ENCODE data around the gene TSHZ1.
"Not testable (repeated sequence)": the region's sequence is repeated elsewhere in the genome, so short reads cannot be mapped to it uniquely, and the experiment has no call there.

The TSHZ1 gene

DNA sequence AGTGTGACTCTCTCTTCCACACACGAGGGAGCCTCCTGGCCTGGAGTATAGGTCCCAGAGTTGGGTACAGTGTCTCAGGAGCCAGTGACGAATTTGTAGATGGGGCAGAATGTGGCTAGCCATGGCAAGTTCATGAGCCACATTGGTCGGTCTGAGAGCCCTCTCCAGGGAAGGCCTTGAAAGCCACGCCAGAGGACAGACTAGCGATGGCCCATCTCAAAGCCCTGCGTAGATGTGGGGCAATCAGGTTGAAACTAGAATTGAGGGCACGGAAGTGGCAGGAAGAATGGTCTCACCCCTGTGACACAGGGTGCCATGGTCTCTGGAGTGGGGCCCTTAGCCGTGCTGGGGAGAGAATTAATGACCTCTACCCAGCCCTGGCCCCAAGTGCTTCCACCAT lies 106.2 kb downstream of the TSHZ1 start:
- Histone ChIP-seq H3K9me3 (ENCODE audit: control insufficient read depth, low read depth, low read length) (no peaks in the 10 kb centered on the region), H3K4me1 (ENCODE audit: control insufficient read depth, low read depth, low read length) (no peaks in the 10 kb centered on the region), H3K36me3 (ENCODE audit: control insufficient read depth, low read depth, low read length) (no peaks in the 10 kb centered on the region), H3K27me3 (ENCODE audit: control insufficient read depth, insufficient read depth, low read length) (no peaks in the 10 kb centered on the region), H3K4me3 (ENCODE audit: low read length) (no peak overlapping the region), H3K9ac (ENCODE audit: low read length) (no peak overlapping the region), H3K27ac (ENCODE audit: low read length) (no peak overlapping the region)

DNA sequence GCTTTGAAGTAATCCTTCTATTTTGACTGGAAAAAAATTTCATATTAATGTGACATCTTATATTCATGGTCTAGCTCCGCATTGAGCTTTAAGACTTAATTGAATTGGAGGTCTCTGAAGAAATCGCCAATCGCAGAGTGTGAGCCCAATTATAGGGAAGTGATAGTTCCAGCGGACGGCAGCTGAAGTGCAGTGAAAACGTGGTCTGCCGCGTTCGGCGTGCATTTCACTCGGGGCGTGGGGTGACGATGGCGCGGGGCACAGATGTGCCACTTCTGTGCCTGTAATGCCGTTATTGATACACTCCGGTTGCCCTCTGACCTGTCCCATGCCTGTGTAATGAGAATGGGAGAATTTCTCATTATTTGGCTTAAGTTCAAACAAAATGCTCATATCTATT lies 106.7 kb downstream of the TSHZ1 start:
- Histone ChIP-seq H3K4me1 (ENCODE audit: control insufficient read depth, low read depth, low read length) (no peaks in the 10 kb centered on the region), H3K4me3 (ENCODE audit: low read length) (no peak overlapping the region), H3K9me3 (ENCODE audit: control insufficient read depth, low read depth, low read length) (no peaks in the 10 kb centered on the region), H3K27me3 (ENCODE audit: control insufficient read depth, insufficient read depth, low read length) (no peaks in the 10 kb centered on the region), H3K9ac (ENCODE audit: low read length) (no peak overlapping the region), H3K36me3 (ENCODE audit: control insufficient read depth, low read depth, low read length) (no peaks in the 10 kb centered on the region), H3K27ac (ENCODE audit: low read length) (no peak overlapping the region)

DNA sequence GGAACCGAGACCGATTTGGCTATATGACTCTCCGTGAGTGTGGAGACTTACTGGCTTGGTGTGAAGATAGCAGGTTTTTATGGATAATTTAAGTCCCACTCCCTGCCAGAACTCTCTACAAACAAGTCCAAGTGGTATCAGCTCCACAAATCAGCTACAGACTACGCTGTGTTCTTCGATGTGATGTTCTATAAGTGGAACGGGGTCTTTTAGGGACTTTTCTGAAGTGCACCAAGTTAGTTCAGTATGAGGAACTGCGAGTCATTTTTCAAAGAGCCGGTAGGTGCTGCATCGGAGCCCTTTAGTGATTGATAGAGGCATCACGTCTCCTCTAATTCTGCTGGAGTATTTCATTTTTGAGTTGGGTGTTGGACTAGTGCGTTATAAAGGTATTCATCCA lies 107.1 kb downstream of the TSHZ1 start:
- H3K4me3 ChIP-seq (ENCODE audit: low read length) = no peak overlapping the region
- H3K36me3 ChIP-seq (ENCODE audit: control insufficient read depth, low read depth, low read length) = no peaks in the 10 kb centered on the region
- no peak overlapping the region for H3K27ac ChIP-seq (ENCODE audit: low read length)

DNA sequence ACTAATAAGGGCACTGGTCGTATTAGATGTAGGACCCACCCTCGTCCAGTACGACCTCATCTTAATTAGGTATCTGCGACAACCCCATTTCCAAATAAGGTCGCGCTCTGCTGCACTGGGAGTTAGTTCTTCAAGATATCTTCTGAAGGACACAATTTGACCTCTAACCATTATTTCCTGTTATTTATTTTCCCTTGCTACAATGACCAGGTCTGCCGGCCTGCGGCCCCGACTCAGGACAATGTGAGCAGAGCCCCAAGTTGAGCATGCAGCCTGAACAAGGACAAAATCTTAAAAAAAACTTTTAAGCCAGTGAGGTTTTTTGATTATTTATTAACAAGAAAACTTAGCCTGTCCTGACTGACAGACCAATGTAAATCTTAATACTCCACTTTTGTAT lies 109.3 kb downstream of the TSHZ1 start:
- no peak overlapping the region for H3K27ac ChIP-seq (ENCODE audit: low read length)
- no peaks in the 10 kb centered on the region for H3K9me3 ChIP-seq (ENCODE audit: control insufficient read depth, low read depth, low read length)
- H3K4me1 ChIP-seq (ENCODE audit: control insufficient read depth, low read depth, low read length) = no peaks in the 10 kb centered on the region
- no peak overlapping the region for H3K9ac ChIP-seq (ENCODE audit: low read length)
- H3K27me3 ChIP-seq (ENCODE audit: control insufficient read depth, insufficient read depth, low read length) = no peaks in the 10 kb centered on the region
- H3K4me3 ChIP-seq (ENCODE audit: low read length) = no peak overlapping the region
- H3K36me3 ChIP-seq (ENCODE audit: control insufficient read depth, low read depth, low read length) = no peaks in the 10 kb centered on the region

More for the DNA sequence above, 107.1 kb downstream of the TSHZ1 start:
- Histone ChIP-seq H3K9me3 (ENCODE audit: control insufficient read depth, low read depth, low read length) (no peaks in the 10 kb centered on the region), H3K4me1 (ENCODE audit: control insufficient read depth, low read depth, low read length) (no peaks in the 10 kb centered on the region), H3K27me3 (ENCODE audit: control insufficient read depth, insufficient read depth, low read length) (no peaks in the 10 kb centered on the region), H3K9ac (ENCODE audit: low read length) (no peak overlapping the region)

DNA sequence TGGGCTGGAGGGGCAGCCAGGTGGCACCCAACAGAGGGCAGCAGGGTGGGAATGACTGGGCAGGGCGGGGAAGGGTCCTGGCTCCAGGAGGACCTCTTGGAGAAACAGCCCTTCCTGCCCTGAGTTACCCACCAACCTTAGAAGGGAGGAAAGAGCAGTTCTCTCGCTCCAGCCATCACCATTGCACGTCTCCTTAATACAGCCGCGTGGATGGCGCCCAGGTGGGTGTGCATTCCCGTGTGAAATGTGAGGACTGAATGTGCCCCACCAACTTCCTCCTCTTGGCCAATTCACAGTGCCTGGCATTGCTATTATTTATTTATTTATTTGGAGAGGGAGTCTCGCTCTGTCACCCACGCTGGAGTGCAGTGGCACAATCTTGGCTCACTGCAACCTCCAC lies 109.9 kb downstream of the TSHZ1 start:
- no peaks in the 10 kb centered on the region for H3K4me1 ChIP-seq (ENCODE audit: control insufficient read depth, low read depth, low read length)
- no peaks in the 10 kb centered on the region for H3K9me3 ChIP-seq (ENCODE audit: control insufficient read depth, low read depth, low read length)
- no peak overlapping the region for H3K27ac ChIP-seq (ENCODE audit: low read length)
- H3K4me3 ChIP-seq (ENCODE audit: low read length) = no peak overlapping the region
- H3K36me3 ChIP-seq (ENCODE audit: control insufficient read depth, low read depth, low read length) = no peaks in the 10 kb centered on the region
- no peak overlapping the region for H3K9ac ChIP-seq (ENCODE audit: low read length)
- no peaks in the 10 kb centered on the region for H3K27me3 ChIP-seq (ENCODE audit: control insufficient read depth, insufficient read depth, low read length)

DNA sequence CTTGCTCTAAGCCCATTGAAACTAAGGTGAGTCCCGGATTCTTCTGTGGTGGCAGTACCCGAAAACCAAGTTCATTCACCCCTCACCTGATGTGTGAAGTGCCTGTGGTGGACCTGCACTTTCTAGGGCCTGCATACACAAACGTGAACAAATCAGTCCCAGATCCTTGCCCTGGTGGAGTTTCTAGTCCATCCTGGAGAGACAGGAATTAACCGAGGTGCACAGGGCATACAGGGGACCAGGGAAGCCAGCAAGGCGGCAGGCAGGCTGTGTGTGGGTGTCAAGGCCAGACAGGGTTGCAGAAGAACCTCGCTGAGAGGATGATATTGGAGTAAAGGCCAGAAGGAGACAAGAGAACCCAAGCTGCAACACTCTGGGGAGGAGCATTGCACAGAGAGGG lies 110.8 kb downstream of the TSHZ1 start:
- Histone ChIP-seq H3K4me3 (ENCODE audit: low read length) (no peak overlapping the region), H3K27ac (ENCODE audit: low read length) (no peak overlapping the region), H3K36me3 (ENCODE audit: control insufficient read depth, low read depth, low read length) (no peaks in the 10 kb centered on the region), H3K27me3 (ENCODE audit: control insufficient read depth, insufficient read depth, low read length) (no peaks in the 10 kb centered on the region), H3K4me1 (ENCODE audit: control insufficient read depth, low read depth, low read length) (no peaks in the 10 kb centered on the region), H3K9me3 (ENCODE audit: control insufficient read depth, low read depth, low read length) (peaks cover 2% of the 10 kb centered on the region), H3K9ac (ENCODE audit: low read length) (no peak overlapping the region)

DNA sequence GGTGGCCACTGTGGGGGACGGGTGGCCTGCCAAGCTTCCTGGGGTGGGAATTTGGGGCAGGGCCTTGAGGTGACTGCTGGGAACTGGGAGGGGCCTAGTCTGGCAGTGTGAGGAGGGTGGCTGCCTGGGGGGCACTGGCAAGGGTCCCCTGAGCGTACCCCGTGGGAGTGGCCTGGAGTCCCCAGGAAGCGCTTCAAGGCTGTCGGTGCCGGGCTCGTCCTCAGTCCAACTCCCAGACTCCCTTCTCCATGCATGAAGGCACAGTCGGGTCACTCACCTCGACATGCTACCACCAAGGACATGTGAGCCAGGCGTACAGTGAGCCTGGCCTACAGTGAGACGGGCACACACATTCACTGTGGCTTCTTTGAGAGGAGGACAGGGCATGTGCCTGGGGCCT lies 111.6 kb downstream of the TSHZ1 start:
- H3K4me1 ChIP-seq (ENCODE audit: control insufficient read depth, low read depth, low read length) = no peaks in the 10 kb centered on the region
- peaks cover 9% of the 10 kb centered on the region for H3K9me3 ChIP-seq (ENCODE audit: control insufficient read depth, low read depth, low read length)
- H3K4me3 ChIP-seq (ENCODE audit: low read length) = no peak overlapping the region
- H3K27me3 ChIP-seq (ENCODE audit: control insufficient read depth, insufficient read depth, low read length) = no peaks in the 10 kb centered on the region
- H3K9ac ChIP-seq (ENCODE audit: low read length) = no peak overlapping the region
- no peaks in the 10 kb centered on the region for H3K36me3 ChIP-seq (ENCODE audit: control insufficient read depth, low read depth, low read length)
- H3K27ac ChIP-seq (ENCODE audit: low read length) = no peak overlapping the region

DNA sequence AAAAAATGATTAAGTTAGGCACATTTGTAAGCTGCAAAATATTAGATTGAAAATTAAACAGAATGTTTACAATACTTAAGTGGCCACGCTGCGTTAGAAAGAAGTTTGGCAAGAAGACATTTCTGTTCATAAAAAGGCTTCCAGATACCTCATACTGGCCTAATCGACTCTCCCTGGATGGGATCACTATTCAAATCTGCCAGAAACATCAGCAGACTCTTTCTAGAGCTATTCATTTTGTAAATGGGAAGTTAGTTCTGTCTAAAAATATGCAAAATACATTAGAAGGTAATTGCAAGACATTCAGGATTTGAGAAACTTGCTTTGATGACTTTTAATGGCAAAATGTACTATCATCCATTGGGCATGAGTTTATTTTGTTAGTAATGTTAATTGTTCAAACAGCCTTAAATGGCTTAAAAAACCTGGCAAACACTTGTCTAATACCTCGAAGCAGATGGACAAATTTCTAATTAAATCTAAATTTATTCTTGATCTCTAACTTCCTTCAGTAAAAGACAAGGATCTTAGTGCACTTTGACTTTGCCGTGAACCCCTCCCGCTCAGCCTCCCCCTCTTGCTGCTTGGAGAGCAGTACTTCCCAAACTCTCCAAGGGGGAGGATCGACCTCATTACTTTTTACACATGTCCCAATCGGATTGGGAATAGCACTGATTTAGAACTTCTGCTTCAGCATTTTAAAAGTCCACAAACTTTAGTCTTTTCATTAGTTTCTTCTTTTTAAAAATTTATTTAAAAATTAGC lies 113.4 kb downstream of the TSHZ1 start:
- H3K27me3 ChIP-seq (ENCODE audit: control insufficient read depth, insufficient read depth, low read length) = no peaks in the 10 kb centered on the region
- H3K36me3 ChIP-seq (ENCODE audit: control insufficient read depth, low read depth, low read length) = no peaks in the 10 kb centered on the region
- H3K4me1 ChIP-seq (ENCODE audit: control insufficient read depth, low read depth, low read length) = no peaks in the 10 kb centered on the region
- H3K4me3 ChIP-seq (ENCODE audit: low read length) = no peak overlapping the region
- H3K9ac ChIP-seq (ENCODE audit: low read length) = no peak overlapping the region
- H3K27ac ChIP-seq (ENCODE audit: low read length) = no peak overlapping the region
- H3K9me3 ChIP-seq (ENCODE audit: control insufficient read depth, low read depth, low read length) = peaks cover 19% of the 10 kb centered on the region

DNA sequence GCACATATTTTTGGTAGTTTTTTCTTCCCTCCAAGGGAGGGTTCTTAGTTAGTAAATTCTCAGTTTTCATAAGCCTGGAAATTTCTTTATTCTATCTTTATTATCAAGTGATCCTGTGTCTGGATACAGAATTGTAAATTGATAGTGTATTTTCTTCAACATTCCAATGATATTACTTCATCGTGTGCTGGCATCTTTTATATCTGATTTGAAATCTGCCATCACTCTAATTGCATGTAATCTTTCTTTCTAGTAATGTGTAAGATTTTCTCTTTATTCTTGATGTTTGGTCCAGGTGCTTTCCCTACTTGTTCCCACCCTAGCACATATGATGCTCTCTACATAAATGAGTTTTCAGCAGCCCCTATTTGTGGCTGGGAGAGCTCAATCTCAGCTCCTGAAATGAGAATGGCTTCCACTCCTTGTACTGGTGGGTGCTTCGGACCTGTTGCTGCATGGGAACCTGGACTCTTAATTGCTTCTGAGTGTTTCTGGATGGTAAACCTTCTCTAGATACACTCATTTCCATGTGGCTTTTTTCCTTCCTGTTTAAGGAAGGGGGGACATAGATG lies 114.2 kb downstream of the TSHZ1 start:
- H3K9me3 ChIP-seq (ENCODE audit: control insufficient read depth, low read depth, low read length) = peaks cover 19% of the 10 kb centered on the region
- no peak overlapping the region for H3K4me3 ChIP-seq (ENCODE audit: low read length)
- H3K9ac ChIP-seq (ENCODE audit: low read length) = no peak overlapping the region
- no peak overlapping the region for H3K27ac ChIP-seq (ENCODE audit: low read length)
- no peaks in the 10 kb centered on the region for H3K4me1 ChIP-seq (ENCODE audit: control insufficient read depth, low read depth, low read length)
- H3K27me3 ChIP-seq (ENCODE audit: control insufficient read depth, insufficient read depth, low read length) = no peaks in the 10 kb centered on the region
- H3K36me3 ChIP-seq (ENCODE audit: control insufficient read depth, low read depth, low read length) = no peaks in the 10 kb centered on the region

DNA sequence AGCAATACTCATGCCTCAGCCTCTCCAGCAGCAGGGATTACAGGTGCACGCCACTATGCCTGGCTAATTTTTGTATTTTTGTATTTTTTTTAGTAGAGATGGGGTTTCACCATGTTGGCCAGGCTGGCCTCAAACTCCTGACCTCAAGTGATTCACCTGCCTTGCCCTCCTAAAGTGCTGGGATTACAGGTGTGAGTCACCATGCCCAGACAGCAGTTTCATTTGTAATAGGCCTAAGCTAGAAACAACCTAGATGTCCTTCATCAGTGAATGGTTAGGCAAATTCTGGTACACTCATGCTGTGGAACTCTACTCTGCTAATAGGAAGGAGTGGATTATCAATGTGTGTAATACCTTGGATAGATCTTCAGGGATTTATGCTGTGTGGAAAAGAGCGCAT lies 119.2 kb downstream of the TSHZ1 start:
- peaks cover 19% of the 10 kb centered on the region for H3K9me3 ChIP-seq (ENCODE audit: control insufficient read depth, low read depth, low read length)
- H3K36me3 ChIP-seq (ENCODE audit: control insufficient read depth, low read depth, low read length); H3K27me3 ChIP-seq (ENCODE audit: control insufficient read depth, insufficient read depth, low read length); H3K9ac ChIP-seq (ENCODE audit: low read length); H3K4me1 ChIP-seq (ENCODE audit: control insufficient read depth, low read depth, low read length); H3K27ac ChIP-seq (ENCODE audit: low read length); H3K4me3 ChIP-seq (ENCODE audit: low read length): not testable (repeated sequence)

DNA sequence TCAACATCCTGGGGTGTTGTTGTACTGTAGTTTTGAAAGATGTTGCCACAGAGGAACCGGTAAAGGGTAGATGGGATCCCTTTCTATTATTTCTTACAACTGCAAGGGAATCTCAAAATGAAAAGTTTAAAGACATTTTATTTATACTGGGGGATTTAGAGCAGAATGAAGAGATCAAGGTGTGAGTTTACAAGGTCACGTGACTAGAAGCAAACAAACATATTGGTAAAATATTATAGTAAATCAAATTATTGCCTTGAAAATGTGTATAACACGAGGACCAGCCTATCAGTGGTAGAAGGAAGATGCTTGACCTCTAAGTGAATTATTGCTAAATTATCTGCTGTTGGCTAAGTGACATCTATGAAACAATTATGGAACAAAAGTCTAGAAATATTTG lies 119.7 kb downstream of the TSHZ1 start:
- no peaks in the 10 kb centered on the region for H3K36me3 ChIP-seq (ENCODE audit: control insufficient read depth, low read depth, low read length)
- no peak overlapping the region for H3K4me3 ChIP-seq (ENCODE audit: low read length)
- peaks cover 19% of the 10 kb centered on the region for H3K9me3 ChIP-seq (ENCODE audit: control insufficient read depth, low read depth, low read length)
- no peaks in the 10 kb centered on the region for H3K4me1 ChIP-seq (ENCODE audit: control insufficient read depth, low read depth, low read length)
- no peaks in the 10 kb centered on the region for H3K27me3 ChIP-seq (ENCODE audit: control insufficient read depth, insufficient read depth, low read length)
- H3K9ac ChIP-seq (ENCODE audit: low read length) = no peak overlapping the region
- no peak overlapping the region for H3K27ac ChIP-seq (ENCODE audit: low read length)

DNA sequence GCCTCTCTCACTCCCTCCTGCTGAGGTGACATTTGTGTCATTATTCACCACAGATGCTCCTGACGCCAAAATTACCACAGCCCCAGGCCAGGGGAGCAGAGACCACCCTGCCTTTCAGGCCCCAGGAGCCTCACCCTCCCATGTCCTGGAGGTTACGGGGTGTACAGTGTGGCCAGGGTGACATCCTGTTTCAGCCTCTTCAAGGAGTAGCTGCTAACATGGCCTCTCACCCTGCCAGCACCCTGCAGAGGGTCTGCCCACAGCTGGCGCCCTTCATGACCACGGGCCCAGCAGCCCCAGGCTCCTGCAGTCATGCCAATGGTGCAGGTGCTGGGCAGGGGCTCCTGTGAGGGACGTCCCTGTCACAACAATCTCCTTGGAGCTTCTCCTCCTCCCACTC lies 124.3 kb downstream of the TSHZ1 start:
- H3K27ac ChIP-seq (ENCODE audit: low read length) = no peak overlapping the region
- no peaks in the 10 kb centered on the region for H3K27me3 ChIP-seq (ENCODE audit: control insufficient read depth, insufficient read depth, low read length)
- no peak overlapping the region for H3K9ac ChIP-seq (ENCODE audit: low read length)
- H3K9me3 ChIP-seq (ENCODE audit: control insufficient read depth, low read depth, low read length) = no peaks in the 10 kb centered on the region
- H3K4me3 ChIP-seq (ENCODE audit: low read length) = no peak overlapping the region
- H3K36me3 ChIP-seq (ENCODE audit: control insufficient read depth, low read depth, low read length) = no peaks in the 10 kb centered on the region
- H3K4me1 ChIP-seq (ENCODE audit: control insufficient read depth, low read depth, low read length) = no peaks in the 10 kb centered on the region

Data from iPS-18a (cell line).